Epithelial cell of proximal tubule (primary cell): ENCODE results near the gene NPAS3. TPM values are rescaled to one million over a fixed set of nuclear protein-coding genes. Genes with fewer than 3 reads are reported as not detected.

ENCODE experiments used
- DNase-seq: peaks from one replicate; pipeline ENCODE4 v3.0.0-alpha.2; 2011; ENCODE audit warnings: low read depth
- H3K4me3 ChIP-seq: 2 replicates; pipeline ENCODE4 v1.5.1; 2011; ENCODE audit warnings: low read depth, mild to moderate bottlenecking, low read length
- total RNA-seq: library from RNA; depleted of rRNA; stranded (reverse); fragments of >200 nt; gene quantifications from 2 replicates; pipeline ENCODE4 v1.2.3, GENCODE V29; 2015
- TF ChIP-seq, protein P1 (sequence below): conservative IDR thresholded peaks from 2 replicates; pipeline ENCODE4 v1.5.1; 2012; ENCODE audit warnings: low read depth, mild to moderate bottlenecking, low read length

NPAS3 gene
- total RNA-seq, 1 donor from 2014 or later: 0.35 TPM

- DNase-seq: no peak
- H3K4me3 ChIP-seq: no peak overlapping the region
- TF ChIP-seq, protein P1, sequence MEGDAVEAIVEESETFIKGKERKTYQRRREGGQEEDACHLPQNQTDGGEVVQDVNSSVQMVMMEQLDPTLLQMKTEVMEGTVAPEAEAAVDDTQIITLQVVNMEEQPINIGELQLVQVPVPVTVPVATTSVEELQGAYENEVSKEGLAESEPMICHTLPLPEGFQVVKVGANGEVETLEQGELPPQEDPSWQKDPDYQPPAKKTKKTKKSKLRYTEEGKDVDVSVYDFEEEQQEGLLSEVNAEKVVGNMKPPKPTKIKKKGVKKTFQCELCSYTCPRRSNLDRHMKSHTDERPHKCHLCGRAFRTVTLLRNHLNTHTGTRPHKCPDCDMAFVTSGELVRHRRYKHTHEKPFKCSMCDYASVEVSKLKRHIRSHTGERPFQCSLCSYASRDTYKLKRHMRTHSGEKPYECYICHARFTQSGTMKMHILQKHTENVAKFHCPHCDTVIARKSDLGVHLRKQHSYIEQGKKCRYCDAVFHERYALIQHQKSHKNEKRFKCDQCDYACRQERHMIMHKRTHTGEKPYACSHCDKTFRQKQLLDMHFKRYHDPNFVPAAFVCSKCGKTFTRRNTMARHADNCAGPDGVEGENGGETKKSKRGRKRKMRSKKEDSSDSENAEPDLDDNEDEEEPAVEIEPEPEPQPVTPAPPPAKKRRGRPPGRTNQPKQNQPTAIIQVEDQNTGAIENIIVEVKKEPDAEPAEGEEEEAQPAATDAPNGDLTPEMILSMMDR: no peak
Observed at GRCh38 chr14:33786091-33786825, 847.6 kb downstream of the NPAS3 start.

DNA sequence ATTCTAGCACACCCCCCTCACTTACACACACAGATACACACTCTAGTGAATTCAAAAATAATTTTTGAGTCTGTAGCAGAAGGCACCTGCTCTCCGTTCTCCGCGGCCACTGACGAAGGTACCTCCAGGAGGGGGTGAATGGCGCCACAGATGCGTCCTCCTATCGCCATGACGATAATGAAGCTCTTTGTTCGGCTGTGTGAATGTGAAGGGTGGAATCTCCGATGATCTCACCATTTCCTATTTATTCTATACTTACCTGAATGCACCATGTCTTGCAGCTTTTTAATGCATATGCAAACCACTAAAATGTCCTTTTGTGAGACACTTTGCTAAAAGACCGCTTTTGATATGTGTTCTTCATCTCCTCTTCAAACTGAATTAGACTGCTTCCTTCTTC lies 849.5 kb downstream of the NPAS3 start:
- TF ChIP-seq, protein P1: no peak
- DNase-seq: no peak
- no peak overlapping the region for H3K4me3 ChIP-seq

DNA sequence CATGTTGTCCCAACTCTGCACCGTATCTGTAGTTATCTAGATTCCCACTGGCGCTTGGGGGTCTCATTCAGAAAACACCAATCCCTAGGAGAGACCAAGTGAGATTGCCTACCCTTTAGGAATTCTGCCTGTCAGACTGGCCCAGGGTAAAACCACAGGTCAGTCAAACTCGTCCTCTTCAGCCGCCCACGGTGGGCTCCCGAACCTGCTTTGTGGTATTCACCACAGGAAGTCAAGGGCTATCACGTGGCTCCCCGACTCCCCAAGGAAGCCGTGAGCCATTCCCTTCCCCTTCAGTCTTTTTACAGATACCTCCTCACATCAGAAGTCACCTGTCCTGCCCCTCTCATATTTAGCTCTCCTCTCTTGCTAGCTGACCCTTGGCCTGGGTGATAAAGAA lies 852.3 kb downstream of the NPAS3 start:
- H3K4me3 ChIP-seq: no peak overlapping the region
- no peak for DNase-seq
- TF ChIP-seq, protein P1: no peak

DNA sequence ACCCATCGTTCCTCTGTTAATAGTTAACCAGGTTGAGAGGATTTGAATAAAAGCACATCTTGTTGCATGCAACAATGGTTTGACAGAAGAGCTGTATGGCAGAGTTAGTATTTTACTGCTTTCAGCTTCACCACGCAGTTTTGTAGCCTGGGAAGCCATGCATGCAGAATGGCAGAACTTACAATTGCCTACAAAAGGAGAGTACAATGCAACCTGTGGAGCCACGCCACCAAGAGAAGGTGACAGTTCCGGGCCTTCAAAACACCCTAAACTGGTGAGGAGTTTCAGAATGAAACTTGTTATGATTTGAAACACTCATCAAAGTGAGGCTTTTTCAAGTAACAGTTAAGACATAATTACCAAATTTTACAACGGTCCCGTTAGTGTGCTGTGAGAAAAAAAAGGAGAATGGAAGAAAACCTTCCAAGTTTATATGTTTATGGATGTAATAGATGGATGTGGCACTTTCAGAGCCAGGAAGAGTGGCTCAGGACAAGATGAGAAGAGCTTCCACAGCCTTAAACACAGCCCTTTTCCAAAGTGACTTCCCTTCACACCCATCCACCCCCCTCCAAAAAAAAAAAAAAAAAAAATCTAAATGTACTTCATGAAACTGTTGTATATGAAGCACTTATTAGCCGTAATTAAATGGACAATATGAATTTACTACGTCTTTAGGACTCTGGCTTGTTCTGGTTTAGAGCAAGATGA lies 853.5 kb downstream of the NPAS3 start:
- no peak for DNase-seq
- TF ChIP-seq, protein P1: no peak
- H3K4me3 ChIP-seq: no peak overlapping the region

DNA sequence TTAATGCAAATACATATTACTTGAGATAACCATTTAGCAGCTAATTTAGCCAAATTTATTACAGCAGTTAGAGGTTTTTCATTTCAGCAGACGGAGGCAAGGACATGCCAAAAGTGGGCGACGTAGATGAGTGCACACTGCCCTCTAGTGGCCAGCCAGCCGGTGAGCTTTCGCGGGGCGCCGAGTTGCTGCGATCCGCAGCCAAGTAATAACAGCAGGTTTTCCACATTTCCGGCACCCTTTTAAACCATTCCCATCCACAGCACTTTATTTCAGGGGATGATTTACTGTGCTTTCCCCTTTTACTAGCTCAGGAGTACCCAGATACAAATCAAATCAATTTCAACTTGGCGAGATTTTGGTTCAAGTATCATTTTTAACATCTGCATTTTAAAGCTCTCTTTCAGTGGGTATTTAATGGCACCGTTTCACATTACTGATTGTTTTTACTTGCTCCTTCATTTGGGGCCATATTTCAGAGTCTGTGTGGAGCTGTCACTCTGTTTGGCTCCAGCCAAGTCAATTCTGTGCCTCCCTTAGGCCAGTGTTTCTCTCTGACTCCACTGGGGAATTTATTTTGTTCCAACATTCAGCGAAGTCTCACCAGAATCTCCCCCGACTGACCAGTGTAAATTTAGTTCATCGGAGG lies 854.2 kb downstream of the NPAS3 start:
- peak overlapping the region; percentile 31 for H3K4me3 ChIP-seq
- DNase-seq: no peak
- TF ChIP-seq, protein P1: peak; percentile 93

DNA sequence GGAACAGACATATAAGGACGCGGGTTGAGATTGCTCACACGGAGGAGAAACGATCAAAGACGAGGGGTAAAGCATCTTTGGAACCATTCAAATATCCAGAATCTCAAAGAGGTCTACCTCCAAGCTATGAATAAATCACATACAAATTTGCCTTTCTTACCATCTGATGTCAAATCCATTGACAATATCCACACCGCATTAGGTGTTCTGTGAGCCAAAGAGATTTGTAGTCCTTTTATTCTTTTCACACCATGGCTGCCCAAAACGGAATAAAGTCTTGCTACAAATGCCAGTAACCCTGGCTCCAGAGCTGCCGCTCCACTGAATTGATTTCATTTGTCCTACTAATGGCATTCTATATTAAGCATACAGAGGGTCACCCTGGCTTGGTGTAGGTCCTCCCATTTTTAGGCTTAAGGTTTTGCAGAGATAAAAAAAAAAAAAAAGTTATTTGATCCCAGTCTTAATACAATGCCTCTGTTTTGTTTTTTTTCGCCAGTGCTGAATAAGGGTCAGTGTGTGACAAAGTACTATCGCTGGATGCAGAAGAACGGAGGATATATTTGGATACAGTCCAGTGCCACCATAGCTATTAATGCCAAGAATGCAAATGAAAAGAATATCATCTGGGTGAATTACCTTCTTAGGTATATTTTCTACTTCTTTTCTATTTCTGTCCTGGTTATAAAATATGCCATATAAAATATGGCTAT lies 854.9 kb downstream of the NPAS3 start:
- TF ChIP-seq, protein P1: no peak
- H3K4me3 ChIP-seq: no peak overlapping the region
- DNase-seq: no peak
